Body of pancreas (tissue), 4 donors: Measurements from ENCODE around the gene LANCL3.

Source experiments
- CTCF ChIP-seq, 7 experiments: fragments of 450-650 bp in 4 of 7; fragments of 200-600 bp in 3 of 7; sonication (generic) in 3 of 7; IDR thresholded peaks; one replicate each; pipeline ENCODE4 v1.5.1; 2016 to 2019; ENCODE audit warnings: antibody characterized with exemption in 7 of 7
- POLR2A ChIP-seq, 3 donors: fragments of 450-650 bp; IDR thresholded peaks; one replicate each; pipeline ENCODE4 v1.6.1; 2016; ENCODE audit warnings: antibody characterized with exemption in 3 of 3, mild to moderate bottlenecking in 2 of 3

GRCh38 chrX:37714479-37714878 lies 143.0 kb downstream of the LANCL3 start:
- TF ChIP-seq CTCF (IDR thresholded peaks at IDR 0.05) (no peak), POLR2A (IDR thresholded peaks at IDR 0.05) (no peak)
